Brain microvascular endothelial cell (primary cell): ENCODE data around the gene ABCD1.
A peak's percentile ranks its signal among the peaks of the same experiment; 100 is the strongest.

ENCODE experiments used
- DNase-seq: peaks from one replicate; pipeline ENCODE4 v3.0.0-alpha.2; 2020
- H3K27ac ChIP-seq: fragments of 250-450 bp; sonication (Bioruptor Pico); 2 replicates; pipeline ENCODE4 v1.5.1; 2020; ENCODE audit warnings: mild to moderate bottlenecking, moderate library complexity
- H3K27me3 ChIP-seq: fragments of 250-450 bp; sonication (Bioruptor Pico); replicated peaks from 2 replicates; pipeline ENCODE4 v1.5.1; 2020; ENCODE audit warnings: mild to moderate bottlenecking
- H3K36me3 ChIP-seq: fragments of 250-450 bp; sonication (Bioruptor Pico); replicated peaks from 2 replicates; pipeline ENCODE4 v1.5.1; 2020; ENCODE audit warnings: mild to moderate bottlenecking
- H3K4me3 ChIP-seq: 2 replicates; pipeline ENCODE4 v1.5.1; 2011; ENCODE audit warnings: low read depth, mild to moderate bottlenecking, control low read depth, low read length, moderate library complexity
- in situ Hi-C: cut with HindIII; loops from 2 replicates; pipeline ENCODE4 v1.10.0; 2017; ENCODE audit warnings: low sequenced_read_pairs, low pct_ligation_motif_present
- TF ChIP-seq, protein P1 (sequence below): IDR thresholded peaks from 2 replicates; pipeline ENCODE4 v1.5.1; 2011; ENCODE audit warnings: low read depth, mild to moderate bottlenecking, moderate library complexity, low read length, control low read depth, inconsistent platforms; ENCODE audit errors: missing control alignments

Gene ABCD1

DNA sequence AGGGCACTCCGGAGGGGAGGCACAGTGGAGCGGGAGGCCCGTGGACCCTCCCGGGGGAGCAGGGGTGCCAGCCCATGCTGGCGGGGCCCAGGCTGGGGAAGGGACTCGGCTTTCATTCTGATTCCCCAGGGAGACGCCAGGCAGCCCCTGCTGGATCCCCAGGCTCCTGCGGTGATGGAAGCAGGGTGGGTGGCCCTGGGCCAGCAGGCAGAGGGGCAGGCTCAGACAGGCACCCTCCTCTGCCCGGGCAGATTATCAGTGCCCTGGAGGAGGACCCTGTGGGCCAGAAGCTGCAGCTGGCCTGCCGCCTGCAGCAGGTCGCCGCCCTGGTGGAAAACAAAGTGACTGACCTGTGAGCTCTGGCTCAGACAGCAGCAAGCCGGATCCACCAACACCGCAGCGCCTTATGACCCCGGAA, 54.0 kb downstream of the ABCD1 start:
- H3K27ac ChIP-seq: no peak overlapping the region
- H3K27me3 ChIP-seq: no peaks in the 10 kb centered on the region
- TF ChIP-seq, protein P1, sequence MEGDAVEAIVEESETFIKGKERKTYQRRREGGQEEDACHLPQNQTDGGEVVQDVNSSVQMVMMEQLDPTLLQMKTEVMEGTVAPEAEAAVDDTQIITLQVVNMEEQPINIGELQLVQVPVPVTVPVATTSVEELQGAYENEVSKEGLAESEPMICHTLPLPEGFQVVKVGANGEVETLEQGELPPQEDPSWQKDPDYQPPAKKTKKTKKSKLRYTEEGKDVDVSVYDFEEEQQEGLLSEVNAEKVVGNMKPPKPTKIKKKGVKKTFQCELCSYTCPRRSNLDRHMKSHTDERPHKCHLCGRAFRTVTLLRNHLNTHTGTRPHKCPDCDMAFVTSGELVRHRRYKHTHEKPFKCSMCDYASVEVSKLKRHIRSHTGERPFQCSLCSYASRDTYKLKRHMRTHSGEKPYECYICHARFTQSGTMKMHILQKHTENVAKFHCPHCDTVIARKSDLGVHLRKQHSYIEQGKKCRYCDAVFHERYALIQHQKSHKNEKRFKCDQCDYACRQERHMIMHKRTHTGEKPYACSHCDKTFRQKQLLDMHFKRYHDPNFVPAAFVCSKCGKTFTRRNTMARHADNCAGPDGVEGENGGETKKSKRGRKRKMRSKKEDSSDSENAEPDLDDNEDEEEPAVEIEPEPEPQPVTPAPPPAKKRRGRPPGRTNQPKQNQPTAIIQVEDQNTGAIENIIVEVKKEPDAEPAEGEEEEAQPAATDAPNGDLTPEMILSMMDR: peak; percentile 26
- in situ Hi-C loops: no loop called here
- no peak for DNase-seq
- H3K4me3 ChIP-seq: no peak overlapping the region
- no peaks in the 10 kb centered on the region for H3K36me3 ChIP-seq

DNA sequence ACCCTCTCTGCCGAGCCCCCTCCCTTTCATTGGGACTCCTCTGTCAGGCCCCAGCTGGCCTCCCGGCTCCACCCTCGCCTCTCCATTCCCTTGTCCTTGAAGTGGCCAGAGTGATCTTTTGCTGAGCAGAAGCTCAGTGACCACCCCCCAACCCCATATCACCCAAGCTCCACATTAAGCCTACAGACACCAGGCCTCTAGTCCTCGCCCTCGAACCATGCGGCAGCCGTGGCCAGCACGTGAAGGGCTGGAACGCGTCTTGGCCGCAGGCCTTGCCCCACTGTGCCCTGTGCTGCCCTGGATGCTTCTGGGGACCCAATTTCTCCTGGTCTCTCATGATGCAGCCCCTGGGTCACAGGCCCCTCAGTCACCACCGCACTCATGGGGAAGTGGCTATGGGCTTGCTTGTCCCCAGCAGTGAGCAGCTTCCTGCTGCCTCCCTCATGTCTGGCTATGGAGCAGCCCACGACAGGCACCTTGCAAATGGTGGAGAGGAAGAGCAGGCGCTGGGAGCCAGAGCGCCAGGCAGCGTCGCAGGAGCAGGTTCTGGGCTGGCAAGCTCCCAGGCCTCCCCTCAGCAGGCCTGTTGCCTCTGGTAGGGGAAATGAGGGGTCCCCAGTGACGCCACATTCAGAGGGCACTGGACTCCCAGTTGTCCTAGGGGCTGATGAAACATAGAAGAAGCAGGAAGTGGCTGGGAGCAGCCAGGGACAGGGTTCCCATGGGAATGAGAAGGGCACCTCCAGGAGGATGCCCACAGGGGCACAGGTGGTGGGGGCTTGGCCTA, 55.4 kb downstream of the ABCD1 start:
- in situ Hi-C loops: no loop called here
- Histone ChIP-seq H3K27ac (no peak overlapping the region), H3K4me3 (no peak overlapping the region), H3K36me3 (no peaks in the 10 kb centered on the region), H3K27me3 (no peaks in the 10 kb centered on the region)
- TF ChIP-seq, protein P1: no peak
- DNase-seq: no peak

DNA sequence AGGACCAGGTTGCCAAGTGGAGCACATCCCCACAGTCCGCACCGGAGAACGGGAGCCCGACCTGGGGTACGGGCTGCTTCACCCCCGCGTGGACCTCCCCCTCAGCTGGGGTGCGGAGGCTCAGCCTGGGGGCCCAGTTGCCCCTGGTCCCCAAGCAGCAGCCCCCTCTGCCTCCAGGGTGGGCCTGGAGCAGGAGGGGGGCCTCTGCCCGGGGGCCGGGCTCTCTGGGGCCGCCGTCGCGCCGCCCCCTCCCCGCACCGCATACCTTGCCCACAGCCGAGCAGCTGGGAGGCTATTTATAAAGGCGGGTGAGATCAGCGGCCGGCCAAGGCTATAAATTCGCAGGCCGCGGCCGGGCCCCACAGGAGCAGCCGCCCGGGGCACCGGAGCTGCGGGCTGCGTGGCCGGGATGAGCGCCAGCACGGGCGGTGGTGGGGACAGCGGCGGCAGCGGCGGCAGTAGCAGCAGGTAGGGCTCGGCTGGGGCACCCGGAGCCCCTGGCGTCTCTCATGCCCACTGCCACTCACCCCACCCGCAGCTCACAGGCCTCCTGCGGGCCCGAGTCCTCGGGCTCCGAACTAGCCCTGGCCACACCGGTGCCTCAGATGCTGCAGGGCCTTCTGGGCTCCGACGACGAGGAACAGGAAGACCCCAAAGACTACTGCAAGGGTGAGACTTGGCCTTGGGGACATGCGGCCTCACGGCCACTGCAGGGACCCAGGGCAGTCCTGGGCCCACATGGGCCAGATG, 56.2 kb downstream of the ABCD1 start, which contains the start of gene SRPK3:
Gene SRPK3 (plus strand): TSS at position 364 of the 750 bp plus-strand sequence. CDS start 46 bp downstream, at position 410.
- no peak for DNase-seq
- Histone ChIP-seq H3K27ac (no peak within 1 kb of the TSS), H3K36me3 (no peaks in the 10 kb centered on the region), H3K4me3 (no peak within 1 kb of the TSS), H3K27me3 (no peaks in the 10 kb centered on the region)
- in situ Hi-C loops: no loop called here
- TF ChIP-seq, protein P1: no peak

DNA sequence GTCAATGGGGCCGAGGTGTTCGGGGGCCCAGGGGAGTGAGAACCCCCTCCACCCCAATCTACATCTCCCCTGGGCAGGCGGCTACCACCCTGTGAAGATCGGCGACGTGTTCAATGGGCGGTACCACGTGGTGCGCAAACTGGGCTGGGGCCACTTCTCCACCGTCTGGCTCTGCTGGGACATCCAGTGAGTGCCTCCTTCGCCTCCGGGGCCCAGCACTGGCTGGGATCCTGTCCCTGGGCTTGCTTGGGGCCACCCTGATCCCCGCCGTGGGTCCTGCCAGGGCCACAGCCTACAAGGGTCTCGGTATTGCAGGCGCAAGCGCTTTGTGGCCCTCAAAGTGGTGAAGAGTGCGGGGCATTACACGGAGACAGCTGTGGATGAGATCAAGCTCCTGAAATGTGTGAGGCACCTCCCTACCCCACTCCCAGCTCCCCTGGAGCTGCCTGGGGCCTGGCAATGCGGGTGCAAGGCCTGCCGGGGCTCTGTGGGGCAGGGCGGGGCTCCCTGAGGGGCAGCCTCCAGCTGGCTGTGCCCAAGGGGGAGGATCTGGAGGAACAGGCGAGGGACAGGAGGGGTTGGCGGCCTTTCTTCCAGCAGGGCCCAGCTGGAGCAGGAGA, 56.9 kb downstream of the ABCD1 start:
- TF ChIP-seq, protein P1: no peak
- Histone ChIP-seq H3K4me3 (no peak overlapping the region), H3K27me3 (no peaks in the 10 kb centered on the region), H3K27ac (no peak overlapping the region), H3K36me3 (no peaks in the 10 kb centered on the region)
- no peak for DNase-seq
- in situ Hi-C loops: no loop called here

DNA sequence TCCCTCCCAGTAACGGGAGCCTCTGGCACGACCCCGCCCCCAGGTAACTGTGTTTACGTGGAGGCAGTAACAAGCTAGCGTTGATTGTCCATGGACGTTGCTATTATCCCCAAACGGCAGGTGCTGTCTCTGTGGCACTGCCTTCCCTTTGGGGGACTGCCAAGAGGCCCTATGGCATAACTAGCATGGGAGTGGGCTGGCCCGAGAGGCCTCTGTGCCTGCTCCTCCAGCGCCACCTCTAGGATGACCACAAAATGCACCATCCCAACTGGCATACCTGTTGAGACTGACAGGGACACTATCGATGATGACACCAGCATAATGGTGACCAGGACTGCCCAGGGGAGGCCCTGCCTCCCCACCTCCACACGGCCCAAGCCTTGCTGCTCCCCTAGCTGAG, 57.7 kb downstream of the ABCD1 start:
- DNase-seq: no peak
- in situ Hi-C loops: no loop called here
- H3K4me3 ChIP-seq: no peak overlapping the region
- H3K27ac ChIP-seq: no peak overlapping the region
- H3K27me3 ChIP-seq: no peaks in the 10 kb centered on the region
- H3K36me3 ChIP-seq: no peaks in the 10 kb centered on the region
- TF ChIP-seq, protein P1: peak; percentile 18
